Left lobe of liver (tissue), 2 donors: ENCODE data around the gene OR6V1. TPM values are rescaled to one million over a fixed set of nuclear protein-coding genes. Genes with fewer than 3 reads are reported as not detected.
A peak's percentile ranks its signal among the peaks of the same experiment; 100 is the strongest.

Source experiments
- ATAC-seq: fragments of 200-7000 bp; cut with Tn5 transposase; one replicate; pipeline ENCODE4 v1.9.1; 2020; ENCODE audit warnings: mild to moderate bottlenecking, moderate library complexity
- DNase-seq: peaks from one replicate; pipeline ENCODE4 v3.0.0-alpha.2; 2020; ENCODE audit warnings: low spot score
- total RNA-seq: library from RNA; stranded (reverse); gene quantifications from one replicate; pipeline ENCODE4 v1.2.1, GENCODE V29; 2021
- donor health status: DM: no; HTN: no; CAD: no; lungs with moderate emphysema.
- donor health status: DM: no; HTN: yes; CAD: no.

OR6V1 gene
- total RNA-seq, result not detected

- no peak for DNase-seq
- no peak for ATAC-seq
Observed at GRCh38 chr7:143052041-143052440, at the start of gene OR6V1. Gene OR6V1, plus strand, starts transcription at chr7:143052341. Its CDS starts 0 bp downstream, at chr7:143052341.

- DNase-seq, result no peak
- ATAC-seq, result peak; percentile 49
Observed at GRCh38 chr7:143002898-143003297, 49.2 kb upstream of the OR6V1 start.

- DNase-seq, result no peak
- ATAC-seq, result peak; percentile 85
Observed at GRCh38 chr7:143003393-143004051, 48.6 kb upstream of the OR6V1 start.

- no peak for DNase-seq
- ATAC-seq, result no peak
Observed at GRCh38 chr7:143005632-143006260, 46.4 kb upstream of the OR6V1 start.

- ATAC-seq (peak; percentile 98), DNase-seq (peak; percentile 80)
Observed at GRCh38 chr7:143008007-143008901, 43.9 kb upstream of the OR6V1 start.

GRCh38 chr7:143012001-143012400 is 40.1 kb upstream of the OR6V1 start:
- ATAC-seq, result no peak
- DNase-seq, result no peak

GRCh38 chr7:143012409-143012808 is 39.7 kb upstream of the OR6V1 start:
- ATAC-seq, result no peak
- no peak for DNase-seq

- DNase-seq (no peak), ATAC-seq (no peak)
Observed at GRCh38 chr7:143013473-143013872, 38.7 kb upstream of the OR6V1 start.

- DNase-seq (no peak), ATAC-seq (no peak)
Observed at GRCh38 chr7:143013893-143014292, 38.2 kb upstream of the OR6V1 start.

- DNase-seq, result no peak
- no peak for ATAC-seq
Observed at GRCh38 chr7:143015084-143015483, 37.1 kb upstream of the OR6V1 start.

GRCh38 chr7:143015926-143016490 is 36.1 kb upstream of the OR6V1 start:
- ATAC-seq, result no peak
- no peak for DNase-seq

GRCh38 chr7:143016996-143017395 is 35.1 kb upstream of the OR6V1 start:
- DNase-seq, result no peak
- no peak for ATAC-seq

- DNase-seq (no peak), ATAC-seq (no peak)
Observed at GRCh38 chr7:143018931-143019330, 33.2 kb upstream of the OR6V1 start.

- ATAC-seq (no peak), DNase-seq (no peak)
Observed at GRCh38 chr7:143023047-143023446, 29.1 kb upstream of the OR6V1 start.

GRCh38 chr7:143025371-143025770 is 26.8 kb upstream of the OR6V1 start:
- ATAC-seq, result no peak

GRCh38 chr7:143027032-143027431 is 25.1 kb upstream of the OR6V1 start, which contains the start of gene OR9A2:
Gene OR9A2, minus strand, starts transcription at chr7:143027132. Its CDS starts 0 bp downstream, at chr7:143027132.
- ATAC-seq (no peak), DNase-seq (no peak)

More at GRCh38 chr7:143025371-143025770, 26.8 kb upstream of the OR6V1 start:
- no peak for DNase-seq

GRCh38 chr7:143027683-143028082 is 24.5 kb upstream of the OR6V1 start:
- DNase-seq, result no peak

GRCh38 chr7:143038635-143039034 is 13.5 kb upstream of the OR6V1 start:
- no peak for ATAC-seq

More at GRCh38 chr7:143027683-143028082, 24.5 kb upstream of the OR6V1 start:
- no peak for ATAC-seq

GRCh38 chr7:143040209-143040715 is 11.9 kb upstream of the OR6V1 start:
- no peak for ATAC-seq
- no peak for DNase-seq

More at GRCh38 chr7:143038635-143039034, 13.5 kb upstream of the OR6V1 start:
- no peak for DNase-seq

GRCh38 chr7:143041346-143041745 is 10.8 kb upstream of the OR6V1 start:
- DNase-seq, result no peak
- ATAC-seq, result no peak
